Activated B cell treated with CpG ODN at 0.5 μM for 24 hours (primary cell): Measurements from ENCODE around the gene GDF11. TPM values are rescaled to one million over a fixed set of nuclear protein-coding genes. Genes with fewer than 3 reads are reported as not detected.

Source experiments
- ATAC-seq: fragments of 200-7000 bp; cut with Tn5 transposase; one replicate; pipeline ENCODE4 v1.10.0; 2021; ENCODE audit warnings: low read depth, mild to moderate bottlenecking, moderate library complexity
- CTCF ChIA-PET: fragments of 350-600 bp; sonication (Branson Sonifier 250); formaldehyde crosslinking; loops from one replicate; lab custom pipeline; 2021; ENCODE audit warnings: antibody characterized with exemption; lab: Charles Lee
- POLR2A ChIA-PET: fragments of 350-600 bp; sonication (Branson Sonifier 250); formaldehyde crosslinking; loops from one replicate; lab custom pipeline; 2021; ENCODE audit warnings: antibody characterized with exemption; lab: Charles Lee
- DNase-seq: peaks from one replicate; pipeline ENCODE4 v3.0.0; 2022
- H3K27ac Mint-ChIP-seq: one replicate; pipeline ENCODE4 v1.8.0; 2020; ENCODE audit warnings: mixed read lengths
- H3K27me3 Mint-ChIP-seq: one replicate; pipeline ENCODE4 v1.8.0; 2021; ENCODE audit warnings: mixed read lengths
- H3K36me3 Mint-ChIP-seq: one replicate; pipeline ENCODE4 v1.8.0; 2021; ENCODE audit warnings: low read depth, mixed read lengths
- H3K4me1 Mint-ChIP-seq: one replicate; pipeline ENCODE4 v1.8.0; 2021; ENCODE audit warnings: mixed read lengths
- H3K4me3 Mint-ChIP-seq: one replicate; pipeline ENCODE4 v1.8.0; 2020; ENCODE audit warnings: mild to moderate bottlenecking, mixed read lengths
- H3K9me3 Mint-ChIP-seq: one replicate; pipeline ENCODE4 v1.8.0; 2020; ENCODE audit warnings: mixed read lengths
- intact Hi-C: fragments of 100-400 bp; cut with micrococcal nuclease; formaldehyde crosslinking; loops from one replicate; pipeline ENCODE4 v1.15.1; 2024
- total RNA-seq: library from RNA; stranded (reverse); gene quantifications from 2 replicates; pipeline ENCODE4 v1.2.3, GENCODE V29; 2022
- TF ChIP-seq, protein P1 (sequence below): fragments of 200-600 bp; IDR thresholded peaks from one replicate; pipeline ENCODE4 v1.8.0; 2022; ENCODE audit warnings: antibody characterized with exemption, mild to moderate bottlenecking

Gene GDF11
- total RNA-seq, 1 donor from 2014 or later = 6.4 TPM

DNA sequence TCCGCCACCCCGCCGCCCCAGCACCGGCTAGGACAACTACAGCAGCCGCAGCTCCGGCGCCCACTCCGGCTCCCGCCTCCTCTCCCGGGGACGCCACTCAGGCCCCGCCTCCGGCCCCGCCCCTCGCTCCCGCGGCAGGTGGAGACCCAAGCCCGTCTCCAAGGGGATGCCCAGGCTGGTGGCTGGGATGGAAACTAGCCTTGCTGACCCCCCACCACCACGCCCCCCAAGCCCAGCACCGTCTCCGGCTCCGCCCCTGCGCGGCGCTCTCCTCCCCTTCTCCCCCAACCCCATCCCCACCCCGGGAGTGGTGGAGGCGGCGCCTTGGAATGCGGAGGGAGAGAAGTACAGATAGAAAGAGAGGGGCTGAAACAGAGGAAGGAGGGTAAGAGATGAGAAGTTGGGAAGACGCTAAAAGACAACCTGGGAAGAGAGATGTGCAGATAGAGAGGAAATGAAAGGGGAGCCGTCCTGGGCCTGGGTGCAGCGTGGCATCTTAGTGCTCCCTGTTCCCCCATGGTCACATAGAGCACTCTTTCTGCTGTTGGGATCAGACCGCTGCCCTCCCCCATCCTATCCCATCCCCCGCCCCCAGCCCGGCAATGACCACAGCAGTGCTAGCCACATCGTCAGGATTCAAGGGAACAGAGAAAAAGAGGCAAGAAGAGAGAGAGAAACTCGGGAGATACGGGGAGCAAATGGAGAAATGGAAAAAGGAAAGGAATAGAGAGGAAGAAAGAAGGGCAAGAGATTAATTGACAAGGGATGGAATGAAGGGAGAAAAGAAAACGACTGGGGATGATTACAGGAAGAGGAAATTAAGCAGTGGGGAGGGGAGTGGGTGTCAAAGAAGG is 34.9 kb upstream of the GDF11 start, which contains the start of gene ITGA7:
Gene ITGA7 (minus strand): TSS at position 64 of the 854 bp plus-strand sequence. CDS start 222 bp downstream, outside the sequence.
- Mint-ChIP-seq H3K4me3 (peak within 1 kb of the TSS; percentile 86), H3K27me3 (peaks cover 4% of the 10 kb centered on the region), H3K4me1 (peaks cover 23% of the 10 kb centered on the region), H3K36me3 (no peaks in the 10 kb centered on the region), H3K27ac (no peak within 1 kb of the TSS), H3K9me3 (no peaks in the 10 kb centered on the region)
- peak; percentile 64 for DNase-seq
- TF ChIP-seq, protein P1, sequence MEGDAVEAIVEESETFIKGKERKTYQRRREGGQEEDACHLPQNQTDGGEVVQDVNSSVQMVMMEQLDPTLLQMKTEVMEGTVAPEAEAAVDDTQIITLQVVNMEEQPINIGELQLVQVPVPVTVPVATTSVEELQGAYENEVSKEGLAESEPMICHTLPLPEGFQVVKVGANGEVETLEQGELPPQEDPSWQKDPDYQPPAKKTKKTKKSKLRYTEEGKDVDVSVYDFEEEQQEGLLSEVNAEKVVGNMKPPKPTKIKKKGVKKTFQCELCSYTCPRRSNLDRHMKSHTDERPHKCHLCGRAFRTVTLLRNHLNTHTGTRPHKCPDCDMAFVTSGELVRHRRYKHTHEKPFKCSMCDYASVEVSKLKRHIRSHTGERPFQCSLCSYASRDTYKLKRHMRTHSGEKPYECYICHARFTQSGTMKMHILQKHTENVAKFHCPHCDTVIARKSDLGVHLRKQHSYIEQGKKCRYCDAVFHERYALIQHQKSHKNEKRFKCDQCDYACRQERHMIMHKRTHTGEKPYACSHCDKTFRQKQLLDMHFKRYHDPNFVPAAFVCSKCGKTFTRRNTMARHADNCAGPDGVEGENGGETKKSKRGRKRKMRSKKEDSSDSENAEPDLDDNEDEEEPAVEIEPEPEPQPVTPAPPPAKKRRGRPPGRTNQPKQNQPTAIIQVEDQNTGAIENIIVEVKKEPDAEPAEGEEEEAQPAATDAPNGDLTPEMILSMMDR = no peak
- CTCF ChIA-PET = no interaction called here
- ATAC-seq = peak; percentile 89
- intact Hi-C loops = loop anchor here (2.0 kb wide), 2 partner anchors 25 to 35 kb away; no protein-coding TSS in a partner anchor
- POLR2A ChIA-PET = interaction anchor here (0.5 to 1.8 kb wide), 5 partner anchors 8 to 1404 kb away, joined by 3 to 9 read pairs (median 3); partner anchors contain the start of gene BLOC1S1

DNA sequence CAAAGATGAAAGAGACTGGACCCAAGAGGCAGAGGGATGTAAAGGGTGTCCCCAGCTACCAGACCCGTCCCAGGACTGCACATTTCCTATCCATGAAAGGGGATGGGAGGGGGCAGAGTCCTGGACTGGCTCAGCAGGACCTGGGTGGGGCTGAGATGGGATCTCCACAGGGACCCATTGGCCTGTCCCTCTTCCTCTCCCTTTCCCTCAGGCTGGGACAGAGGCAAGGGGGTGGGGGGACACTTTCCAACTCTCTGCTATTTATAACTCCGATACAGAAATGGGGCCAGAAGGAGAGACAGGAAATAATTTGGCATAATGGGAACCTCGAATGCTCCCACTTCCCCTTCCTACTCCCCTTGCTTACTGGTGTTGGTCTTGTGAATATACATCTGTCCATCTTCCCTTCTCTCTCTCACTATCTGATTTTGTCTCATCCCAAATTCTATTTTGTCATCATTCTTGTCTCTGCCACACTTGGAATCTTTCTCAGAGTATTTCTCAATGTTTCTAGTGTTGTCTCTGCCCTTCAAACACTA is 34.2 kb upstream of the GDF11 start:
- no peaks in the 10 kb centered on the region for H3K36me3 Mint-ChIP-seq
- H3K27me3 Mint-ChIP-seq = peaks cover 4% of the 10 kb centered on the region
- ATAC-seq (no peak), DNase-seq (no peak)
- peak overlapping the region; percentile 86 for H3K4me3 Mint-ChIP-seq
- peaks cover 23% of the 10 kb centered on the region for H3K4me1 Mint-ChIP-seq
- ChIA-PET POLR2A (no interaction called here), CTCF (no interaction called here)
- no peak overlapping the region for H3K27ac Mint-ChIP-seq
- TF ChIP-seq, protein P1 = no peak
- H3K9me3 Mint-ChIP-seq = no peaks in the 10 kb centered on the region
- intact Hi-C loops = no loop called here

DNA sequence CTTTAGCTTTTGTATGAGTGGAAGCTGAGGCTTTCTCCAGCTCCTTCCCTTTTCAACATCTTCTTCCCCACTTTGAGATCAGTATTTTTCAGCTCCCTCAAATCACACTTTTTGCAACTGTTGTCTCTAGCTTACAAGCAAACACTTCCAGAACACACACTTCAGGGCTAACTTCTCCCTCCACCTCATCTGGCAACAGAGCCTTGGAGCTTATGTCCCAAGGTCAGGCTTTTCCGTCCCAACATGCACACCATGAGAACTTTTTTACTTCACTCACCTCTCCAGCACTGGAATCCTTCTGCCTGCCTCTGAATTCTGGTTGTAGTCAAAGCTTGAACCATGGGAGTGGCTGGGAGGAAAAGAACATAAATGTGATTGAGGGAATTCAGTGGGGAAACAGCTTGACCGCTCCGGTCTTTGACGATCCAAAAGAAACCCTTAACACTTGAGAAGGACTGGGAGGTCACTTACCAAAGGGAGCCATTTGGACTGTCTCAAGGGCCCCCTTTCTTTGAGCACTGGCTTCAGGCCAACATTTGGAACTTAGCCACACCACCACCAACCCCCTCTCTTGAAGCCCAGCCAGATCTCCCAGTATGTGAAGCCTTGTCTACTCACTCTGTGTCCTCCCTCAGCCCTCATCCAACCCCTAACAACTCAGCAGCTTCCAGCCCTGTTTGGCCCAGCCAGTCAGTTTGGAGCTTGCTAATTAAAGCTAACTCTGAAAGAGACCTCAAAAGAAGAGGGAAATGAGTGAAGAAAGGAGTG is 31.0 kb upstream of the GDF11 start:
- TF ChIP-seq, protein P1 = no peak
- ATAC-seq (no peak), DNase-seq (no peak)
- POLR2A ChIA-PET = interaction anchor here (0.6 to 1.1 kb wide), 2 partner anchors 32 to 295 kb away, joined by 3 read pairs; no protein-coding TSS in a partner anchor
- intact Hi-C loops = no loop called here
- CTCF ChIA-PET = no interaction called here
- no peak overlapping the region for H3K27ac Mint-ChIP-seq
- H3K4me3 Mint-ChIP-seq = no peak overlapping the region
- peaks cover 36% of the 10 kb centered on the region for H3K4me1 Mint-ChIP-seq
- H3K9me3 Mint-ChIP-seq = no peaks in the 10 kb centered on the region
- peaks cover 6% of the 10 kb centered on the region for H3K27me3 Mint-ChIP-seq
- peaks cover 4% of the 10 kb centered on the region for H3K36me3 Mint-ChIP-seq

DNA sequence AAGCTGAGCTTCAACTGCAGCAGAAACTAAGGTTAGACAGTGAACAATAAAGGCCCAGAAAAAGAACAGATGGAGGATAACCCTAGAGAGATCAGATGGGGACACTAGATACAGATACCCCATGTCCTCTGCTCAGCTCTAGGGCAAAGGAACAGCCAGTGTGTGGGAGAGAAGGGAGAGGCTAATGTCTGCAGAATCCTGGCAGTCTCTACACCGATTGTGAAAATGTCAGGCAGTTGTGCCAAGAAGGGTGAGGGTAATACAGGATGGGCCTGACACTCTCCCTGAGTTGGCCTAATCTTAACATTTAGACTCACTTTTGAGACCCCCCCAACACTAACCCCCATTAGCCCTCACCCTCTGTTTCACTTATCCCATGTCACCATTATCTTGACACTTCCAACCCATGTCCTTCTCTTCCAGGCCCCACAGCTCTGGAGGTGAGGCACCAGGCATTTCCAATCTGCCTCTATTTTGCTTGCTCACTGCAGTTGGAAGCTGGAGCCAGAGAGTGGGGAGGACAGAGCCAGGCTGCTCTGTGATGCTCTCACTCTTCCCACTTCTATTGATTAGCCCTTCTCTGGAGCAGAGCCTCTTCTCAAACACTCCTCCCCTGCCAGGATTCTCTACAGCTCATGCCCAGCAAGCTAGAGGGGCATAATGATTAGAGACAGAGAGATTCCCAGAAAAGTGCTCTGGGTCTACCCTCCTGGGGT is 30.1 kb upstream of the GDF11 start:
- ATAC-seq (no peak), DNase-seq (no peak)
- intact Hi-C loops = no loop called here
- Mint-ChIP-seq H3K27ac (no peak overlapping the region), H3K9me3 (no peaks in the 10 kb centered on the region), H3K36me3 (peaks cover 8% of the 10 kb centered on the region), H3K4me1 (peaks cover 40% of the 10 kb centered on the region), H3K27me3 (peaks cover 6% of the 10 kb centered on the region), H3K4me3 (no peak overlapping the region)
- ChIA-PET POLR2A (interaction anchor here (0.6 to 1.1 kb wide), 2 partner anchors 31 to 294 kb away, joined by 3 read pairs; no protein-coding TSS in a partner anchor), CTCF (interaction anchor here (1.2 kb wide), 1 partner anchor 56 kb away, joined by 3 read pairs; no protein-coding TSS in a partner anchor)
- TF ChIP-seq, protein P1 = no peak
